Inflammatory macrophage (primary cell): ENCODE results near the gene UHRF1.
"Not testable (repeated sequence)": the region's sequence is repeated elsewhere in the genome, so short reads cannot be mapped to it uniquely, and the experiment has no call there.

Experiments
- DNase-seq, 2 donors: peaks; one replicate each; pipeline ENCODE4 v3.0.0-alpha.2; 2020 to 2022
- total RNA-seq, 18 experiments: gene quantifications; one replicate each; lab custom pipeline; 2026; ENCODE audit warnings: mixed read lengths in 6 of 18, inconsistent platforms in 2 of 18; lab: John Stamatoyannopoulos, UW

The UHRF1 gene
- 1.7 to 32.7 (median 16.8) reads per million in 18 experiments for total RNA-seq

- peak; percentile 2 to 28 for DNase-seq
Observed at GRCh38 chr19:4909156-4909896, at the start of gene UHRF1. UHRF1 (plus strand) TSS chr19:4909501; CDS start chr19:4910886, 1,385 bp downstream.

GRCh38 chr19:4859697-4860096, 49.6 kb upstream of the UHRF1 start:
- no peak for DNase-seq

DNA sequence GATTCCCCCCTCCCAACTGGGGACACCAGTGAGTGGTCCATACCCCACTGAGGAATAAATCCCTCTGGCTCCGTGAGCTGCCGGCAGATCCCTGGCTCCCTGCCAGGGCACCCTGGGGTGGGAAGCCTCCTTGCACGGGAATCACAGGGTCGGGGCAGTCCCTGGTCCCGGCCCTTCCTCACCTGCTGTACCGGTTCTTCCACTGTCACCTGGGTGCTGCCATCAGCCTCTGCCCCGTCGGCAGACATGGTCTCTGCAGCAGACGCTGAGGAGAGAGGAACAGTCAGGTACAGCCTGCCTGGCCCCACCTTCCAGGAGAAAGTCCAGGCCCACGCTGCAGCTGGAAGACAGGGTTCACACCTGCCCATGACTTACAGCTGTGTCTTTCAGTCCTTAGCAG, 48.2 kb upstream of the UHRF1 start:
- no peak for DNase-seq

GRCh38 chr19:4866595-4867424, 42.5 kb upstream of the UHRF1 start:
- DNase-seq = peak; percentile 61 to 66

DNA sequence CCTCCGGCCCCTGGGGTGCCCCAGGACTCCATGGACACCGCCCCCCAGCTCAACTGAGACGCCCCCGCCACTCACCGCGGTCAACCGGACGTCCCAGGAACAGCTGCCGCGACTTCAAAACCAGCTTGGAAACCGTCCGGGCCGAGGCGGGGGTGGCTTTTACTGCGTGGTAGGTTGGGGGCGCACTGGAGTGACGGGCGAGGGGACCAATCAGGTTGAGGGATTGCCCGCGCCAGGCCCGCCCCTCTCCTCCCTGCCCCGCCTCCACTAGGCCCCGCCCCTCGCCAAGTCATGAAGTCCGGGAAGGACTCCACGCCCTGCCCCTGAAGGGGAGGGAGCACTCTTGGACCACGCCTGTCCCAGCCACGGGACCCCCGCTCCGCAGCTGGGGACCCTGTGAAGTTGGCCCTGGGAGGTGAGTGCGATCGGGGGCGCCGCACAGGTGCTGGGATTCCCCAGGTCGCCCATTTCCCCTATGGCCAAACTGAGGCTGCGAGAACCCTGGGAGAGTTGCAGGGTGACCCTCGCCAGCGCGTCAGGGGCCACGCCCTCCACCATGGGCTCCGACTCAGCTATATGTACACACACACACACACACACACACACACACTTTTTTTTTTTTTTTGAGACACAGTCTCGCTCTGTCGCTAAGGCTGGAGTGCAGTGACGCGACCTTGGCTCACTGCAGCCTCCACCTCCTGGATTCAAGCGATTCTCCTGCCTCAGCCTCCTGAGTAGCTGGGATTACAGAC, 41.6 kb upstream of the UHRF1 start, which contains the start of gene PLIN3:
PLIN3 (minus strand) TSS at position 134 of the 752 bp plus-strand sequence. CDS start 6,273 bp downstream, outside the sequence.
- DNase-seq = peak; percentile 96 to 97

- no peak for DNase-seq
Observed at GRCh38 chr19:4868286-4868834, 40.9 kb upstream of the UHRF1 start.

- peak; percentile 88 to 91 for DNase-seq
Observed at GRCh38 chr19:4870025-4870700, 39.1 kb upstream of the UHRF1 start.

- no peak for DNase-seq
Observed at GRCh38 chr19:4871711-4872110, 37.6 kb upstream of the UHRF1 start.

DNA sequence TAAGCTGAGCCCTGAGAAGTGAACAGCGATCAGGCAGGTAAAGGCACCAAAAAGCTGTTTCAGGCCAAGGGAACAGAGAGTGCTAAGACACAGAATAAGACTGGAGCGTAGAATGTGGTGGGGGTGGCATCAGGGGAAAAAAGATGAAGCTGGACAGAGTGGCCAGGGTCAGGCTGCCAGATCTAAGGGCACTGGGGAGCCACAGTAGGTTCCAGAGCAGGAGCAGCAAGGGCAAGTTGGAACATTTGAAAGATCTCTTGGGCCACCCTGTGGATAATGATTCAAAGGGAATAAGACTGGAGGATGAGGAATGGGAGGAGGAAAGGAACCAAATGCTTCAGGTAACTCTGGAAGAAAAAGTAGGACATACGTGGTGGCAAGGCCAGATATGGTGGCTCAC, 35.4 kb upstream of the UHRF1 start:
- no peak for DNase-seq

DNA sequence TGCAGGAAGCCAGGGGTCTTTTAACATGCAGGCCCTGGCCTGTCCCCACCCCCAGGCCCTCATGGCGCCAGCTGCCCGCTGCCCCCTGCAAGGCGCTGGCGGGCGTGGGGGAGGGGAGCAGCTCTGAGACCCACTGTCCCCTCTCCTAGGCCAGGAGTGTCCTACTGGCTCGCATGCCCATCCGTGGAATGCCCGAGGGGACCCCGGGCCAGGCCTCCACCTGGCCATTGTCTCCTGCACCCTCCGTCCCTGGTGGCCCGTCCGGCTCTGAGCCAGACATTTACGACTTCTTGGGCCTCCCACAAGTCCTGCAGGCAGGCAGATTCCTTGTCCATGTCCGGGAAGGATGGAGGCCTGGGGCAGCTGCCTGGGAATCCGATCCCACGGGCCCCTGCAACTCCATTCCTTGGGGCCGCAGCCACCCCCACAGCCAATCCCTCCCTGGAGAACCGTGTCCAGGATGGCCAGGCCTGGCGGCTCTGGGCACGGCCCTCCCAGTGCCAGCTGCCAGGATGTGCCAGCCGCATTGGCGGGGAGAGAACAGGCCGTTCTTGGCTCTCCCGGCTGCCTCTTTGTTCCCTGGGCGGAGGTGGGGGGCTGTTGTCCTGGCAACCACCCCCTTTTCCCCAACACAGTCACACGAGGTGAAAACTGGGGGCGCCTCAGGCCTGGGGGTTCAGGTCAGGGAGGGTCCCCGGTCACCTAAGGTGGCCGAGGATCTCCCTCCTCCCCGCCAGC, 31.4 kb upstream of the UHRF1 start:
- no peak for DNase-seq

- no peak for DNase-seq
Observed at GRCh38 chr19:4878491-4878968, 30.8 kb upstream of the UHRF1 start.

DNA sequence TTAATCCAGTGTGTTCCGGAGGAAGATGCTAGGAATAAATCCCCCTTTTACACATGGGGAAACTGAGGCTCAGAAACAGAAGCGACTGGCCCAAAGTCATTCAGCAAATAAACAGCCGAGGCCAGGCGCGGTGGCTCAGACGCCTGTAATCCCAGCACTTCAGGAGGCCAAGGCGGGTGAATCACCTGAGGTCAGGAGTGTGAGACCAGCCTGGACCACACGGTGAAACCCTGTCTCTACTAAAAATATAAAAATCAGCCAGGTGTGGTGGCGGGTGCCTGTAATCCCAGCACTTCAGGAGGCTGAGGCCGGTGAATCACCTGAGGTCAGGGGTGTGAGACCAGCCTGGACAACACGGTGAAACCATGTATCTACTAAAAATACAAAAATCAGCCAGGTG, 30.3 kb upstream of the UHRF1 start:
- no peak for DNase-seq

DNA sequence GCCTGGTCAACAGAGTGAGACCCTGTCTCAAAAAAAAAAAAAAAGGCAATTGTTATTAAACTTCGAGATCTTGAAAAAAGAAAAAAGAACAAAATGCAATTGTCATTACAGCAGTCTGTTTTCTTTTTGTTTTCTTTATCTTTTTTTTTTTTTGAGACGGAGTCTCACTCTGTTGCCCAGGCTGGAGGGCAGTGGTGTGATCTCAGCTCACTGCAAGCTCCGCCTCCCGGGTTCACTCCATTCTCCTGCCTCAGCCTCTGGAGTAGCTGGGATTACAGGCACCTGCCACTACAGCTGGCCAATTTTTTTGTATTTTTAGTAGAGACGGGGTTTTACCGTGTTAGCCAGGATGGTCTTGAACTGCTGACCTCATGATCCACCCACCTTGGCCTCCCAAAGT, 26.4 kb upstream of the UHRF1 start:
- DNase-seq = not testable (repeated sequence)

GRCh38 chr19:4884993-4885392, 24.3 kb upstream of the UHRF1 start:
- not testable (repeated sequence) for DNase-seq

DNA sequence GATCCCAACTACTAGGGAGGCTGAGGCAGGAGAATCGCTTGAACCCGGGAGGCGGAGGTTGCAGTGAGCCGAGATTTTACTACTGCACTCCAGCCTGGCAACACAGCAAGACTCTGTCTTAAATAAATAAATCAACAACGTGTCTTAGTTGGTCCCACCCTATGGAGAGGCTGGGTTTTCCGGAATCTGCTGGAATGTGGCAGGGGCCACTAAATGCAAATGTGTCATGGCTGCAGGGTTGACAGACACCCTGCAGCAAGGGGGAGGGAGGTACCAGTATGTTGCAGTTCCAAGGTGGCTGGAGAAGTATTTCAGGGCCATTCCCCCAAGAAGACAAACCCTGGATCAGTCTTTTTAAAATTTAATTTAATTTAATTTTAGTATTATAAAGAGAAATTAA, 21.5 kb upstream of the UHRF1 start:
- DNase-seq = not testable (repeated sequence)

DNA sequence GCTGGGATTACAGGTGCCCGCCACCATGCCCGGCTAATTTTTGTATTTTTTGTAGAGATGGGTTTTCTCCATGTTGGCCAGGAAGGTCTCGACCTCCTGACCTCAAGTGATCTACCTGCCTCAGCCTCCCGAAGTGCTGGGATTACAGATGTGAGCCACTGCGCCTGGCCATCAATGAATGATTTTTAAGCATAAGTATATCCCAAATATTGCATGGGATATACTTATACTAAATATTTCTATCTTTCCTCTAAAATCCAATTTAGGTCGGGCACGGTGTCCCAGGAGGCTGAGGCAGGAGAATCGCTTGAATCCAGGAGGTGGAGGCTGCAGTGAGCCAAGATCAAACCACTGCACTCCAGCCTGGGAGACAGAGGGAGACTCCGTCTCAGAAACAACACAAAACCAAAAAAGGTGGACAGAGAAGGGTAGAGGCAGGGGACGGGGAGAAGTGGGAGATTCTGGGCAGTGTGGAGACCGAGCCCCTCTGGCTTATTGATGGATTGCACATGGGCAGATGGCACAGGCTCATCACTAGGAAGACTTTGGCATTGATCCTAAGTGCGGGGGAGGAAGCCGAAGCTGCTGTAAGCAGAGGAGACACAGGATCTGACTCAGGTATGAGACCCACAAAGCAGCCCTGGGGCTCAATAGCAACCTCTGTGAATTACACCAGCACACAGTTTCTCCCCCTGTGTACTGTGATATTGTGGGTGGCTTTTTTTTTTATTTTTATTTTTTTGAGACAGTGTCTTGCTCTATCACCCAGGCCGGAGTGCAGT, 20.1 kb upstream of the UHRF1 start:
- DNase-seq = no peak

DNA sequence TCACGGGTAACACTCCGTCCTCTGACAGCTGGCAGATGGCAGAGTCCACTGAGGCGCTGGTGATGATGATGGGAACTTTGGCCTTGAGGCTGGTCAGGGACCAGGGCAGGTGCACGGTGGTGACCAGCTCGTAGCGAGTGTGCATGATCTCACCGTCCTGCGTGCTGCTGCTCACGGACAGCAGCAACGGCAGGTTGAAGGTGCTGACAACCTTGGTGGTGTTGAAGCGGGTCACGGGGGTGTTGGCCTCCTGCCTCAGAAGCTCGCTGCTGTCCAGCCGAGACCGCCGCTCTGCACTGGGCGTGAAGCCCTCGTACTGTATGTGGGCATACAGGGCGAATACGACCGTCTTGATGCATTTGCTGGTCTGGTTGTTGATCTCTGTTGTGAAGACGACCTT, 18.2 kb upstream of the UHRF1 start:
- no peak for DNase-seq

DNA sequence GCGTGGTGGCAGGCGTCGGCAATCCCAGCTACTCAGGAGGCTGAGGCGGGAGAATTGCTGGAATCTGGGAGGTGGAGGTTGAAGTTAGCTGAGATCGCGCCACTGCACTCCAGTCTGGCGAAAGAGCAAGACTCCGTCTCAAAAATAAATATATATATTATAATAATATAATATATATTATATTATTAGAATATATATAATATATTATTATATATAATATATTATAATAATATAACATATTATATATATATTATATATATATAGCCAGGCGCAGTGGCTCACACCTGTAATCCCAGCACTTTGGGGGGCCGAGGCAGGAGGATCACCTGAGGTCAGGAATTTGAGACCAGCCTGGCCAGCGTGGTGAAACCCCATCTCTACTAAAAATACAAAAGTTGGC, 16.3 kb upstream of the UHRF1 start:
- DNase-seq = not testable (repeated sequence)

DNA sequence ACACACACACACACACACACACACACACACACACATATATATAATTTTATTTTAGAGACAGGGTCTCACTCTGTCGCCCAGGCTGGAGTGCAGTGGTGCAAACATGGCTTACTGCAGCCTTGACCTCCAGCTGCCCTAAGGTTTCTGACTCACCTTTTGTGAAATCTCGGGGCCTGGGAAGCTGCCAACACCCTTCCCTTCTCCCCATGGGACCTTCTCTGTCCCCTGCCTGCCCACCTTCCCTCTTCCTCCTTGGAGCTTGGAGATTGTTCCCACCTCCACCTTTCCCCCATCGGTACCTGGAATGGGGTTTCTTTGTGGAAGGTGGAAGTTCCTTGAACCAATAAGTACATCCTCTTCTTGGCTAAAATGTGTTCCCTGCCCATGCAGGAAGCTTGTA, 12.9 kb upstream of the UHRF1 start:
- DNase-seq = peak; percentile 31 to 45

DNA sequence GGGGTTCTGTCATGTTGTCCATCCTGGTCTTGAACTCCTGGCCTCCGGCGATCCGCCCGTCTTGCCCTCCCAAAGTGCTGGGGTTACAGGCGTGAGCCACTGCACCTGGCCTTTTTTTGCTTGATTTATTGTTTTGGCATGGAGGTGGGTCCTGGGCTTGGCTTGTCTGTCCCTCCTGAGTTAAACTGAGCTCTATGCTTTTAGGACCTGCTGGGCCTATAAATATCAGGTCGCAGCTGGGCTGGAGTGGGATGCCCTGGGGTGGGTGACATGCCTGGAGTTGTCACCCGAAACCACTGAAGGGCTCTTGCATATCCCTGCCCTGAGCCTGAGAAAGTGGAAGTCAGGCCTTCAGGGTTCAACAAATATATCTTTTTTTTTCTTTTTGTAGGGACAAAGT, 12.2 kb upstream of the UHRF1 start:
- no peak for DNase-seq
